ENCODE data around the gene MOBP.

MOBP gene

DNA sequence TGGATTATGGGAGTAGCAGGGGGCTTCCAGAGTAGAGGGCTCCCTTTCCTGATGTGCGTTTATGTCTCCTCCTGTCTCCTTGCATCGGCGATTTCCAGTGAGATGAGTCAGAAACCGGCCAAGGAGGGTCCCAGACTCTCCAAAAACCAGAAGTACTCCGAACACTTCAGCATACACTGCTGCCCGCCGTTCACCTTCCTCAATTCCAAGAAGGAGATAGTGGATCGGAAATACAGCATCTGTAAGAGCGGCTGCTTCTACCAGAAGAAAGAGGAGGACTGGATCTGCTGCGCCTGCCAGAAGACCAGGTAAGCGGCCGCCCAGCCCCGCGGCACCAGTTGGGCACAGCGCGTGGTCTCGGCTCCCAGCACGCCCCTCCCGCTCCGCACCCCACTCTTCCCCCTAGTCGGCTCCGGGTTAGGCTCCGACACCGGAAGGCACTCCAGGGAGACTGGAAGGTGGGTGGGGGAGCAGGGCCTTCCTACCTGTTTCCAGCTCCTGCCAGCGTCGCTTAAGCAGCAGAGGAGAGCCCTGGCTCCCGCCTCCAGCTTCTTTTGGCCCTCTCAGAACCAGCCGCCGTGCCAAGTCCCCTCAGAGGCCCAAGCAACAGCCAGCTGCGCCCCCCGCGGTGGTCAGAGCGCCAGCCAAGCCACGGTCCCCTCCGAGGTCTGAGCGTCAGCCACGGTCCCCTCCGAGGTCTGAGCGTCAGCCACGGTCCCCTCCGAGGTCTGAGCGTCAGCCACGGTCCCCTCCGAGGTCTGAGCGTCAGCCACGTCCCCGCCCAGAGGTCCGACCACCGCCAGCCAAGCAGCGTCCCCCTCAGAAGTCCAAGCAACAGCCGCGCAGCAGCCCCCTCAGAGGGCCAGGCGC is 34.7 kb downstream of the MOBP start:
- peaks cover 14% of the 10 kb centered on the region for H3K27me3 ChIP-seq (replicated peaks)
- TF ChIP-seq CTCF (IDR thresholded peaks at IDR 0.05; ENCODE audit: low read depth, low read length, missing control alignments) = no peak
- DNase-seq = no peak
- no peak overlapping the region for H3K4me3 ChIP-seq (ENCODE audit: low read depth, low read length)
- in situ Hi-C loops (cut with HindIII; ENCODE audit: low pct_ligation_motif_present, low sequenced_read_pairs) = no loop called here
- no peaks in the 10 kb centered on the region for H3K36me3 ChIP-seq (replicated peaks)
- H3K27ac ChIP-seq = no peak overlapping the region

GRCh38 chr3:39502838-39503145 is 35.3 kb downstream of the MOBP start:
- no peak for DNase-seq
- Histone ChIP-seq H3K36me3 (replicated peaks) (no peaks in the 10 kb centered on the region), H3K27ac (no peak overlapping the region), H3K4me3 (ENCODE audit: low read depth, low read length) (no peak overlapping the region), H3K27me3 (replicated peaks) (peaks cover 14% of the 10 kb centered on the region)
- TF ChIP-seq CTCF (IDR thresholded peaks at IDR 0.05; ENCODE audit: low read depth, low read length, missing control alignments) = no peak
- in situ Hi-C loops (cut with HindIII; ENCODE audit: low pct_ligation_motif_present, low sequenced_read_pairs) = no loop called here

- H3K4me3 ChIP-seq (ENCODE audit: low read depth, low read length) = no peak overlapping the region
- in situ Hi-C loops (cut with HindIII; ENCODE audit: low pct_ligation_motif_present, low sequenced_read_pairs) = no loop called here
- no peak for TF ChIP-seq CTCF (IDR thresholded peaks at IDR 0.05; ENCODE audit: low read depth, low read length, missing control alignments)
- H3K27me3 ChIP-seq (replicated peaks) = peaks cover 14% of the 10 kb centered on the region
- H3K27ac ChIP-seq = no peak overlapping the region
- DNase-seq = peak; percentile 2
- no peaks in the 10 kb centered on the region for H3K36me3 ChIP-seq (replicated peaks)
Measured at GRCh38 chr3:39505866-39506742, 38.6 kb downstream of the MOBP start.

DNA sequence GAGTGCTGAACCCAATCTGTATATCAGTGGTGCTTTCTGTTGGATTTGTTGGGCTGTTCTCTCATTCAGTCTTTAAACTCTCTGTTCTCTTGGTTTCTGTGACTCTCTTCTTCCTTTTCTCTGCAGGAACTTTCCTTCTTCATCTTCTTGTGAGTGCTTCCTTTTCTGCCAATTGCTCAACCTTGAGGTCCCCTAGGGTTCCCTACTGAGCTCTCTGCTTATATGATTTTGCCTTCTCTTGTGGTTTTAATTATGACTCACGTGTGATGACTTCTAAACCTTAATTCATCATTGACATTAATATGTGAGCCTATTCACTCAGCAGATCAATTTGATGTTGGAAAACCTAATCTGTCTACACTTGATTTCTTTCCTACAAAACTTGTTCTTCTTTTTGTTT is 39.4 kb downstream of the MOBP start:
- no peaks in the 10 kb centered on the region for H3K36me3 ChIP-seq (replicated peaks)
- no peak overlapping the region for H3K4me3 ChIP-seq (ENCODE audit: low read depth, low read length)
- H3K27ac ChIP-seq = no peak overlapping the region
- no peak for DNase-seq
- in situ Hi-C loops (cut with HindIII; ENCODE audit: low pct_ligation_motif_present, low sequenced_read_pairs) = no loop called here
- H3K27me3 ChIP-seq (replicated peaks) = peaks cover 11% of the 10 kb centered on the region
- TF ChIP-seq CTCF (IDR thresholded peaks at IDR 0.05; ENCODE audit: low read depth, low read length, missing control alignments) = no peak

- TF ChIP-seq CTCF (IDR thresholded peaks at IDR 0.05; ENCODE audit: low read depth, low read length, missing control alignments) = no peak
Measured at GRCh38 chr3:39513791-39514369, 46.4 kb downstream of the MOBP start.

More at GRCh38 chr3:39513791-39514369, 46.4 kb downstream of the MOBP start:
- DNase-seq = no peak
- Histone ChIP-seq H3K36me3 (replicated peaks) (no peaks in the 10 kb centered on the region), H3K4me3 (ENCODE audit: low read depth, low read length) (no peak overlapping the region), H3K27ac (no peak overlapping the region), H3K27me3 (replicated peaks) (no peaks in the 10 kb centered on the region)
- in situ Hi-C loops (cut with HindIII; ENCODE audit: low pct_ligation_motif_present, low sequenced_read_pairs) = no loop called here

Data from brain microvascular endothelial cell (primary cell).